ENCODE measurements around the gene BPIFA3. TPM values are rescaled to one million over a fixed set of nuclear protein-coding genes. Genes with fewer than 3 reads are reported as not detected.

Gene BPIFA3
- total and polyA plus RNA-seq, 2 of the 13 experiments (the other 11 are each of a cell fraction or from before 2014, with no cell fraction given) = not detected

- in situ Hi-C loops (cut with HindIII; ENCODE audit: extremely low pct_ligation_motif_present, low pct_unique_long_range_greater_than_20kb) = no loop called here
- BruUV-seq (replicated peaks) = no TSS peak
- CTCF ChIA-PET (ENCODE audit: low intra/inter-chr PET ratio, low total read pairs) = no interaction called here
- TF ChIP-seq TCF7L2 (IDR thresholded peaks at IDR 0.05; ENCODE audit: low read depth, low read length) (no peak), KDM4B (CRISPR knock-in tag; IDR thresholded peaks at IDR 0.05) (no peak), DRAP1 (CRISPR knock-in tag; IDR thresholded peaks at IDR 0.05) (no peak), CENPT (CRISPR knock-in tag; IDR thresholded peaks at IDR 0.05; ENCODE audit: low read depth) (no peak), TBX2 (CRISPR knock-in tag; IDR thresholded peaks at IDR 0.05; ENCODE audit: borderline replicate concordance) (0 out of 2 replicates have a peak, but pooled peaks have one; percentile 8), ATF6 (CRISPR knock-in tag; conservative IDR thresholded peaks at IDR 0.05) (no peak), ZBTB34 (CRISPR knock-in tag; IDR thresholded peaks at IDR 0.05) (no peak), TGIF2 (CRISPR knock-in tag; IDR thresholded peaks at IDR 0.05) (no peak), NFKB2 (CRISPR knock-in tag; IDR thresholded peaks at IDR 0.05; ENCODE audit: borderline replicate concordance) (no peak), ZNF430 (CRISPR knock-in tag; IDR thresholded peaks at IDR 0.05) (no peak), GMEB1 (CRISPR knock-in tag; IDR thresholded peaks at IDR 0.05; ENCODE audit: borderline replicate concordance) (0 out of 2 replicates have a peak, but pooled peaks have one; percentile 17), REST (IDR thresholded peaks at IDR 0.05; ENCODE audit: borderline replicate concordance in 1 of 2, low read depth in 1 of 2, low read length in 2 of 2) (no peak), ZNF543 (CRISPR knock-in tag; IDR thresholded peaks at IDR 0.05) (no peak), ZNF292 (CRISPR knock-in tag; IDR thresholded peaks at IDR 0.05; ENCODE audit: borderline replicate concordance, low read depth) (0 out of 2 replicates have a peak, but pooled peaks have one; percentile 65)
Observed at GRCh38 chr20:33273117-33273851, 56.1 kb downstream of the BPIFA3 start.

More at GRCh38 chr20:33273117-33273851, 56.1 kb downstream of the BPIFA3 start:
- Histone ChIP-seq H3K4me2 (ENCODE audit: low read depth, low read length) (peak overlapping the region; percentile 48), H3K4me1 (ENCODE audit: insufficient read depth, low read length) (peaks cover 75% of the 10 kb centered on the region), H3K79me2 (ENCODE audit: insufficient read depth, low read length) (no peaks in the 10 kb centered on the region), H3K27ac (ENCODE audit: extremely low read length, insufficient read depth, low read length) (peak overlapping the region; percentile 14), H4K20me1 (ENCODE audit: insufficient read depth, low read length) (no peaks in the 10 kb centered on the region), H3K27me3 (ENCODE audit: control insufficient read depth in 1 of 2, insufficient read depth in 2 of 2, low read length in 2 of 2) (no peaks in the 10 kb centered on the region), H3K36me3 (replicated peaks in 1 of 2; ENCODE audit: control insufficient read depth in 1 of 2, insufficient read depth in 2 of 2, low read length in 2 of 2) (no peaks in the 10 kb centered on the region), H2AFZ (ENCODE audit: low read length) (peak overlapping the region; percentile 4), H3K4me3 (replicated peaks in 1 of 3; ENCODE audit: insufficient read depth in 1 of 3, low read depth in 2 of 3, low read length in 3 of 3) (peak overlapping the region in 1 of 3 experiments; percentile 30; a peak in 2 of 6 replicates), H3K9me3 (ENCODE audit: low read length) (no peaks in the 10 kb centered on the region), H3K9ac (ENCODE audit: insufficient read depth, low read depth, low read length) (no peak overlapping the region)
- intact Hi-C loops (cut with micrococcal nuclease; ENCODE audit: unreplicated experiment) = no loop called here
- no peak for FAIRE-seq
- ATAC-seq = peak; percentile 28
- POLR2A ChIA-PET = no interaction called here
- DNase-seq (ENCODE audit: low spot score) = no peak
- WGBS (ENCODE audit: low lambda C conversion rate) = 17% methylated on average over 13 of the region's 13 CpGs

Measured in HepG2 (cell line).